Activated T-helper 2 cell treated with anti-CD3 and anti-CD28 coated beads, Interferon-gamma antibody, Interleukin-2, Interleukin-4, amounts not matched to agents 10 μg/mL and 5 μg/mL and 100 μg/mL, durations not matched to agents 14 hours and 24 hours and 36 hours (primary cell): ENCODE data around the gene NXNL2. TPM values are rescaled to one million over a fixed set of nuclear protein-coding genes. Genes with fewer than 3 reads are reported as not detected.

Experiments
- DNase-seq: peaks from one replicate; pipeline ENCODE4 v3.0.0; 2021; ENCODE audit warnings: low spot score
- H3K27ac Mint-ChIP-seq: one replicate; pipeline ENCODE4 v1.8.0; 2021; ENCODE audit warnings: mixed read lengths
- H3K27me3 Mint-ChIP-seq: one replicate; pipeline ENCODE4 v1.8.0; 2021; ENCODE audit warnings: low read depth, mixed read lengths
- H3K36me3 Mint-ChIP-seq: one replicate; pipeline ENCODE4 v1.8.0; 2021; ENCODE audit warnings: low read depth, mixed read lengths
- H3K4me1 Mint-ChIP-seq: one replicate; pipeline ENCODE4 v1.8.0; 2021; ENCODE audit warnings: low read depth, mixed read lengths
- H3K4me3 Mint-ChIP-seq: one replicate; pipeline ENCODE4 v1.8.0; 2021; ENCODE audit warnings: low read depth, mild to moderate bottlenecking, moderate library complexity, mixed read lengths
- H3K9me3 Mint-ChIP-seq: one replicate; pipeline ENCODE4 v1.8.0; 2021; ENCODE audit warnings: mixed read lengths
- intact Hi-C: fragments of 100-400 bp; cut with micrococcal nuclease; formaldehyde crosslinking; loops from one replicate; pipeline ENCODE4 v1.15.1; 2023
- total RNA-seq: library from RNA; stranded (reverse); gene quantifications from 2 replicates; pipeline ENCODE4 v1.2.3, GENCODE V29; 2022

Gene NXNL2
- total RNA-seq, 1 donor from 2014 or later: not detected

GRCh38 chr9:88572684-88573083 is 37.7 kb downstream of the NXNL2 start:
- intact Hi-C loops: no loop called here
- peaks cover under 1% of the 10 kb centered on the region for H3K4me1 Mint-ChIP-seq

GRCh38 chr9:88574953-88575352 is 40.0 kb downstream of the NXNL2 start:
- no peak for DNase-seq
- no peak overlapping the region for H3K27ac Mint-ChIP-seq
- H3K36me3 Mint-ChIP-seq: no peaks in the 10 kb centered on the region
- no peak overlapping the region for H3K4me3 Mint-ChIP-seq
- no peaks in the 10 kb centered on the region for H3K9me3 Mint-ChIP-seq
- peaks cover 4% of the 10 kb centered on the region for H3K4me1 Mint-ChIP-seq
- H3K27me3 Mint-ChIP-seq: peaks cover 19% of the 10 kb centered on the region
- intact Hi-C loops: loop anchor here (5.0 kb wide), 2 partner anchors 403 to 623 kb away; no protein-coding TSS in a partner anchor

More at GRCh38 chr9:88572684-88573083, 37.7 kb downstream of the NXNL2 start:
- H3K36me3 Mint-ChIP-seq: no peaks in the 10 kb centered on the region
- DNase-seq: no peak
- H3K4me3 Mint-ChIP-seq: no peak overlapping the region
- no peak overlapping the region for H3K27ac Mint-ChIP-seq
- H3K9me3 Mint-ChIP-seq: no peaks in the 10 kb centered on the region
- peaks cover 19% of the 10 kb centered on the region for H3K27me3 Mint-ChIP-seq

GRCh38 chr9:88577256-88578120 is 42.5 kb downstream of the NXNL2 start:
- no peaks in the 10 kb centered on the region for H3K36me3 Mint-ChIP-seq
- intact Hi-C loops: loop anchor here (5.0 kb wide), 2 partner anchors 405 to 625 kb away; no protein-coding TSS in a partner anchor
- no peak overlapping the region for H3K4me3 Mint-ChIP-seq
- H3K4me1 Mint-ChIP-seq: peaks cover 4% of the 10 kb centered on the region
- H3K9me3 Mint-ChIP-seq: no peaks in the 10 kb centered on the region
- no peak overlapping the region for H3K27ac Mint-ChIP-seq
- H3K27me3 Mint-ChIP-seq: peaks cover 21% of the 10 kb centered on the region
- no peak for DNase-seq

GRCh38 chr9:88578121-88579049 is 43.4 kb downstream of the NXNL2 start:
- H3K27me3 Mint-ChIP-seq: peaks cover 22% of the 10 kb centered on the region
- H3K27ac Mint-ChIP-seq: no peak overlapping the region
- no peaks in the 10 kb centered on the region for H3K36me3 Mint-ChIP-seq
- H3K4me3 Mint-ChIP-seq: peak overlapping the region; percentile 46
- peak; percentile 60 for DNase-seq
- intact Hi-C loops: loop anchor here (5.0 kb wide), 2 partner anchors 406 to 626 kb away; no protein-coding TSS in a partner anchor
- no peaks in the 10 kb centered on the region for H3K9me3 Mint-ChIP-seq
- H3K4me1 Mint-ChIP-seq: peaks cover 4% of the 10 kb centered on the region

DNA sequence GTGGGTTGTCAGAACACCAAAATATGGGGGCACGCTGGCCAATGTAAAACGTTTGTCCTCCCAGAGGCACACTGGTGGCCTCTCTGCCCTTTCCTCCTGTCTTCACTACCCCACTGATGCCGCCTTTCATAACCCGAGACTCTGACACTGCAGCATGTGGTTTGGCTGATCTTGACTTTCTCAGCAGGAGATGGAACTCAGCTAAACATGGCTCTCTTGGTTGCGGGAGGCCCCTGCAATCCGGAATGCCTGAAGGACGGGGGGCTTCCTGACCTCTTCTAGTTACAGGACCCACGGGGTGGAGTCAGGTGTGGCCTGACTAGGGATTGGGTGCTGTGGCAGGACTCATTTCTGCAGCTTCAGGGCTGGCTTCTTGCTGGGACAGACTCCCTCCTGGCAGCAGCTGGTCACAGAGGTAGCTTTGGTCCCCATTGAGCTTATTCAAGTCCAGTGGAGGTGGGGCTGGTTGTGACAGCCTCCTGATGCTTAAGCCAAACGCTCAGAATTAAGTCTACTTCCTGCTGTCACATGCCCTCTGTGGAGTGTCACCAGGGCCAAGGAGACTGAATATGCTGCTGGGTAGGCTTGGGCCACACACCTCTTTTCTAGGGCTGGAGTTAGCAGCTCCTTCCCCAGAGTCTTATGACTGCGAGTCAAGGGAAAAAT is 44.2 kb downstream of the NXNL2 start:
- H3K27ac Mint-ChIP-seq: no peak overlapping the region
- no peaks in the 10 kb centered on the region for H3K36me3 Mint-ChIP-seq
- DNase-seq: no peak
- peaks cover 23% of the 10 kb centered on the region for H3K27me3 Mint-ChIP-seq
- H3K4me1 Mint-ChIP-seq: peaks cover 4% of the 10 kb centered on the region
- intact Hi-C loops: loop anchor here (5.0 kb wide), 2 partner anchors 407 to 627 kb away; no protein-coding TSS in a partner anchor
- H3K9me3 Mint-ChIP-seq: no peaks in the 10 kb centered on the region
- no peak overlapping the region for H3K4me3 Mint-ChIP-seq

GRCh38 chr9:88580961-88581360 is 46.0 kb downstream of the NXNL2 start:
- no peak overlapping the region for H3K4me3 Mint-ChIP-seq
- no peaks in the 10 kb centered on the region for H3K9me3 Mint-ChIP-seq
- H3K27me3 Mint-ChIP-seq: peaks cover 15% of the 10 kb centered on the region
- H3K4me1 Mint-ChIP-seq: peaks cover 4% of the 10 kb centered on the region
- DNase-seq: no peak
- intact Hi-C loops: no loop called here
- H3K27ac Mint-ChIP-seq: no peak overlapping the region
- no peaks in the 10 kb centered on the region for H3K36me3 Mint-ChIP-seq

DNA sequence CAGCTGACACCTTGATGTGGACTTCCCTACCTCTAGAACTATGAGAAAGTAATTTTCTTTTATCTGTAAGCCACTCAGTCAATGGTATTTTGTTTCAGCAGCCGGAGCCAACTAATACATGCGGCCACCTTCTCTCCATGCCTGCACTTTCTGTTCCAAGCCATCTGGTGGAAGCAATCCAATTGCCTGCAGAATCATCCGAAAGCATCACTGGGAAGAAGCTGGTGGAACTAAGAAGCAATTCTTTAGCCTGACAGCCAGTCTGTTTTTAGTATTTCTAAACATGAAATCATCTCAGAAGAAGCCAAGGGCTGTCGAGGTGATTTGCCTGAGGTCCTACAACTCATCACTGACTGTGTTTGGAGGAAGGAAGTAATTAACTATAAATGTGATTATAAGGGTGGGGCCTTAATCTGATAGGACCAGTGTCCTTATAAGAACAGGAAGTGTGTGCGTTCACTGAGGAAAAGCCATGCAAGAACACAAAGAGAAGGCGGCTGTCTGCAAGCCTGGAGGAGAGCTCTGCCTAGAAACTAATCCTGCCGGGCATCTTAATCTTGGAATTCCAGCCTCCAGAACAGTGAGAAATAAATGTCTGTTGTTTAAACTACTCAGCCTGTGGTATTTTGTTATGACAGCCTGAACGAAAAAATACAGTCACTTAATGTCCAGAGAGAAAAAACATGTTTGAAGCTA is 49.1 kb downstream of the NXNL2 start:
- H3K27me3 Mint-ChIP-seq: peaks cover 13% of the 10 kb centered on the region
- no peak for DNase-seq
- no peak overlapping the region for H3K4me3 Mint-ChIP-seq
- H3K27ac Mint-ChIP-seq: no peak overlapping the region
- intact Hi-C loops: no loop called here
- no peaks in the 10 kb centered on the region for H3K9me3 Mint-ChIP-seq
- no peaks in the 10 kb centered on the region for H3K36me3 Mint-ChIP-seq
- no peaks in the 10 kb centered on the region for H3K4me1 Mint-ChIP-seq

DNA sequence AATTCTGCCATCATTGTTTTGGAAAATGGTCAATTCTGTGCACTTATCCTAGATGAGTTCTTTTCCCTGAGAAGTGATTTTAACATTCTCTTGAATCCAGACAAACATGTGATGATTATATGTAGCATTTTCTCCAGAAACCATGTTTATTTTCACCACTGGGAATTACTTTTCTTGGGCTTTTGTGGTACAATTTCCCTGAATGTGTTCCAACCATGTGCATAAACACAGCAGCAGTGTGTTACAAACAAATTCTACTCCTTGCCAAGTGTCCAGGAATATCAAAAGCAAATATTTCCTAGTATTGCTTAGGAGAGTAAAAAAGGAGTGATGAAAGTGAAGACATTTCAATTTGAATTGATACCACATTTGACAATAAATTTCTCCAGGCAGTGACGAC is 50.4 kb downstream of the NXNL2 start:
- Mint-ChIP-seq H3K4me1 (no peaks in the 10 kb centered on the region), H3K9me3 (no peaks in the 10 kb centered on the region), H3K27ac (no peak overlapping the region), H3K4me3 (no peak overlapping the region), H3K27me3 (peaks cover 13% of the 10 kb centered on the region), H3K36me3 (no peaks in the 10 kb centered on the region)
- intact Hi-C loops: no loop called here
- no peak for DNase-seq

GRCh38 chr9:88586452-88586851 is 51.5 kb downstream of the NXNL2 start:
- no peak for DNase-seq
- peaks cover 13% of the 10 kb centered on the region for H3K27me3 Mint-ChIP-seq
- H3K27ac Mint-ChIP-seq: no peak overlapping the region
- no peak overlapping the region for H3K4me3 Mint-ChIP-seq
- intact Hi-C loops: no loop called here
- H3K9me3 Mint-ChIP-seq: no peaks in the 10 kb centered on the region
- no peaks in the 10 kb centered on the region for H3K4me1 Mint-ChIP-seq
- no peaks in the 10 kb centered on the region for H3K36me3 Mint-ChIP-seq

DNA sequence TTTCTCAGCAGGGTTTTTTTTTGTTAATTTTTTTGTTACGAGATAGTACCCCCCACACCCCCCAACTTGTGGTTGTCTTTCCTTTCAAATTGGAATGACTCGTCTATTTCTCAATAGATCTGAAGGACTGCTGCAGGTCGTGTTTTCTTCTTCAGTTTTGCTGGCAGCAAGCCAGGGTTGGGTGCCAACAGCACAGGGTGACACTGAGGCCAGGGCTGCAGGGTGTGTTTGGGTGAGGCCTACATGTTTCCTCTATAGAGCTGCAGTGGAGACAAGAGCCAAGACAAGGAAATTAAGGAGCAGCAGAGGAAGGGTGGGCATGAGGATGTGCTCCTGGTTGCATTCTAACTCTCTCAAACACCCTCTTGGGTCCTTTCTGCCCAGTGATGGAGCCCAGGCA is 52.2 kb downstream of the NXNL2 start:
- Mint-ChIP-seq H3K27me3 (peaks cover 11% of the 10 kb centered on the region), H3K27ac (no peak overlapping the region), H3K4me1 (no peaks in the 10 kb centered on the region), H3K4me3 (no peak overlapping the region), H3K36me3 (no peaks in the 10 kb centered on the region), H3K9me3 (no peaks in the 10 kb centered on the region)
- intact Hi-C loops: no loop called here
- DNase-seq: no peak

DNA sequence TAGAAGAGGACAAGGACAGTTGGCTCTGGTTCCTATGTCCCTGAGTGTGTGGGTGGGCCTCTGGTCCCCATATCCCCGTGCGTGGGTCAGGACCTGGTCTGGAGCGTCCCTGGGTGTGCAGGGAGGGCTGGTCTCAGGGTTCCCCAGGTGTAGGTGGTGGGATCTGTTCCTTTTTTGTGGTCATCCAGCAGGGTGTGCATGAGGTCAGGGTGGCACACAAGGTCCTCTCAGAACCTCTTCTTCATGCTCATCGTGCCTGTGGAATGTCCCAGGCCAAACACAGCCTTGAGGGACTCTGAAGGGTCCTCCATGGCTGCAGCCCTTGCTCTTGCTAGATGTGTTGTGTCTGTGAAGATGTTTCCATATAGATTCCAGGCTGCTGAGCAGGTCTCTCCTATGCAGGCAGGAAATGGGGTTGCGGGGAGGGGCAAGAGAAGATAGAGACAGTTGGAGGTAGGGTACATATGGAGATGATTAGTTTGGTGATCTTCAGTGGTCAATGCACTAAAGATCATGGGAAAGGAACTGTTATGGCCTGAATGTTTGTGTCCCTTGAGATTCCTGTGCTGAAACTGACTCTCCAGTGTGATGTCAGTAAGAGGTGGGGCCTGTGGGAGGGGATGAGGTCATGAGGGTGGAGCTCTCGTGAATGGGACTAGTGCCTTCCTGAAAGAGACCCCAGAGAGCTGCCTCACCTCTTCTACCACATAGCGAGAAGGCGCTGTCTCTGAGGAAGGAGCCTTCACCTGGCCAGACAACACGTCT is 53.1 kb downstream of the NXNL2 start:
- no peak for DNase-seq
- H3K9me3 Mint-ChIP-seq: no peaks in the 10 kb centered on the region
- H3K36me3 Mint-ChIP-seq: no peaks in the 10 kb centered on the region
- H3K4me1 Mint-ChIP-seq: no peaks in the 10 kb centered on the region
- H3K27ac Mint-ChIP-seq: no peak overlapping the region
- no peak overlapping the region for H3K4me3 Mint-ChIP-seq
- peaks cover 11% of the 10 kb centered on the region for H3K27me3 Mint-ChIP-seq
- intact Hi-C loops: no loop called here
